HEK293 (cell line): ENCODE data around the gene ADRB2.

Experiments used
- CTCF ChIA-PET: fragments of 350-600 bp; formaldehyde crosslinking; extraction: SDS; loops from one replicate; lab custom pipeline; 2021; ENCODE audit warnings: antibody characterized with exemption; lab: Yijun Ruan, JAX
- POLR2A ChIA-PET: fragments of 300-600 bp; formaldehyde crosslinking; extraction: SDS; loops from one replicate; lab custom pipeline; 2020; ENCODE audit warnings: antibody characterized with exemption, inconsistent platforms; lab: Yijun Ruan, JAX
- H3K27ac ChIP-seq: fragments of 200-500 bp; sonication (Bioruptor generic); 2 replicates; pipeline ENCODE4 v1.5.1; 2014; ENCODE audit warnings: low read depth, low read length, control low read depth, inconsistent platforms; ENCODE audit errors: extremely low read depth
- H3K36me3 ChIP-seq, 2 experiments: fragments of 200-500 bp in 1 of 2; sonication (Bioruptor generic) in 1 of 2; 1 replicate in 1 of 2; 2 replicates in 1 of 2; pipeline ENCODE4 v1.5.1; 2014 to 2017; ENCODE audit warnings: inconsistent platforms in 2 of 2, low read length in 2 of 2; ENCODE audit not compliant: control insufficient read depth in 2 of 2, insufficient read depth in 1 of 2
- H3K4me1 ChIP-seq: fragments of 200-500 bp; sonication (Bioruptor generic); 2 replicates; pipeline ENCODE4 v1.5.1; 2014; ENCODE audit warnings: mild to moderate bottlenecking, low read length, inconsistent platforms; ENCODE audit not compliant: control insufficient read depth, insufficient read depth
- H3K4me3 ChIP-seq: 2 replicates; pipeline ENCODE4 v1.5.1; 2011; ENCODE audit warnings: low read depth, mild to moderate bottlenecking, control low read depth, low read length, moderate library complexity
- H3K9me3 ChIP-seq: fragments of 200-500 bp; sonication (Bioruptor generic); 2 replicates; pipeline ENCODE4 v1.5.1; 2014; ENCODE audit warnings: low read depth, low read length, inconsistent platforms; ENCODE audit not compliant: control insufficient read depth, insufficient read depth
- KLF7 ChIP-seq: fragments of 450-650 bp; formaldehyde crosslinking; IDR thresholded peaks from 2 replicates; pipeline ENCODE4 v1.5.1; 2016; ENCODE audit warnings: missing biosample characterization, missing genetic modification characterization, borderline replicate concordance
- SCRT2 ChIP-seq: fragments of 450-650 bp; formaldehyde crosslinking; IDR thresholded peaks from 2 replicates; pipeline ENCODE4 v1.5.1; 2016; ENCODE audit warnings: missing biosample characterization, missing genetic modification characterization
- SP3 ChIP-seq: fragments of 450-650 bp; formaldehyde crosslinking; IDR thresholded peaks from 2 replicates; pipeline ENCODE4 v1.5.1; 2016; ENCODE audit warnings: missing biosample characterization, missing genetic modification characterization
- ZNF121 ChIP-seq: fragments of 450-650 bp; formaldehyde crosslinking; IDR thresholded peaks from 2 replicates; pipeline ENCODE4 v1.5.1; 2016; ENCODE audit warnings: missing biosample characterization, missing genetic modification characterization
- ZNF132 ChIP-seq: fragments of 450-650 bp; formaldehyde crosslinking; IDR thresholded peaks from 2 replicates; pipeline ENCODE4 v1.5.1; 2017; ENCODE audit warnings: missing biosample characterization, missing genetic modification characterization, borderline replicate concordance
- ZNF169 ChIP-seq: fragments of 450-650 bp; formaldehyde crosslinking; IDR thresholded peaks from 2 replicates; pipeline ENCODE4 v1.5.1; 2016; ENCODE audit warnings: missing biosample characterization, missing genetic modification characterization
- ZNF354C ChIP-seq: fragments of 450-650 bp; formaldehyde crosslinking; IDR thresholded peaks from 2 replicates; pipeline ENCODE4 v1.5.1; 2016; ENCODE audit warnings: missing biosample characterization, missing genetic modification characterization, low read depth, borderline replicate concordance
- ZNF416 ChIP-seq: fragments of 450-650 bp; formaldehyde crosslinking; IDR thresholded peaks from 2 replicates; pipeline ENCODE4 v1.5.1; 2016; ENCODE audit warnings: missing biosample characterization, missing genetic modification characterization
- ZNF555 ChIP-seq: fragments of 450-650 bp; formaldehyde crosslinking; conservative IDR thresholded peaks from 2 replicates; pipeline ENCODE4 v1.5.1; 2017; ENCODE audit warnings: missing biosample characterization, mild to moderate bottlenecking, missing genetic modification characterization, inconsistent platforms
- ZNF560 ChIP-seq: fragments of 450-650 bp; formaldehyde crosslinking; IDR thresholded peaks from 2 replicates; pipeline ENCODE4 v1.5.1; 2017; ENCODE audit warnings: missing biosample characterization, missing genetic modification characterization, borderline replicate concordance
- ZNF623 ChIP-seq: fragments of 450-650 bp; formaldehyde crosslinking; IDR thresholded peaks from 2 replicates; pipeline ENCODE4 v1.5.1; 2016; ENCODE audit warnings: missing biosample characterization, missing genetic modification characterization
- ZNF654 ChIP-seq: fragments of 450-650 bp; formaldehyde crosslinking; IDR thresholded peaks from 2 replicates; pipeline ENCODE4 v1.5.1; 2016; ENCODE audit warnings: low read depth, missing biosample characterization, missing genetic modification characterization
- ZNF664 ChIP-seq: fragments of 450-650 bp; formaldehyde crosslinking; IDR thresholded peaks from 2 replicates; pipeline ENCODE4 v1.5.1; 2016; ENCODE audit warnings: missing biosample characterization, missing genetic modification characterization
- ZNF707 ChIP-seq: fragments of 450-650 bp; formaldehyde crosslinking; IDR thresholded peaks from 2 replicates; pipeline ENCODE4 v1.5.1; 2016; ENCODE audit warnings: missing biosample characterization, missing genetic modification characterization
- ZNF768 ChIP-seq: fragments of 450-650 bp; formaldehyde crosslinking; IDR thresholded peaks from 2 replicates; pipeline ENCODE4 v1.5.1; 2018; ENCODE audit warnings: missing biosample characterization, mild to moderate bottlenecking, missing genetic modification characterization
- ZNF837 ChIP-seq: fragments of 450-650 bp; formaldehyde crosslinking; IDR thresholded peaks from 2 replicates; pipeline ENCODE4 v1.5.1; 2016; ENCODE audit warnings: missing biosample characterization, missing genetic modification characterization
- TF ChIP-seq, protein P1 (sequence below): fragments of 450-650 bp; formaldehyde crosslinking; IDR thresholded peaks from 2 replicates; pipeline ENCODE4 v1.5.1; 2017; ENCODE audit warnings: missing biosample characterization, missing genetic modification characterization
- TF ChIP-seq, protein P2 (sequence below): fragments of 450-650 bp; formaldehyde crosslinking; IDR thresholded peaks from 2 replicates; pipeline ENCODE4 v1.5.1; 2017; ENCODE audit warnings: missing biosample characterization, missing genetic modification characterization

Gene ADRB2

DNA sequence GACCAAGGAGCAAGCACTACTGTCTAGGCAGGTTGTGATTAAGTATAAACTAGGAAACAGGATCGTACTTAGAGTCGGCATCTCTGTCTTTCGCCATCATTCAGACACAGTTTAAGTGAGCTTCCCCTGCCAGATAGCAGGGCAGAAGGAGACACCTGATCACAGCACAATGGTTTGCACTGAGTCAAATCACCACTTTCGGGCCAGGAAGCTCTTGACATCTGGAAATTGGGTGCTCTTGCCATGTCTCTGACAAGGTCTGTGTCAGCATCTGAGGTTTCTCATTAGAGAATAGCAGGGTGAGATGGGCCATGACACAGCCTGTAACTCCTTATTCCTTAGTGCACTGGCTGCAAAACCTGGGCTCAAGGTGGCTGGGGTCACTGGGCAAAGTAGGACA lies 8.3 kb downstream of the ADRB2 start:
- TF ChIP-seq, protein P1, sequence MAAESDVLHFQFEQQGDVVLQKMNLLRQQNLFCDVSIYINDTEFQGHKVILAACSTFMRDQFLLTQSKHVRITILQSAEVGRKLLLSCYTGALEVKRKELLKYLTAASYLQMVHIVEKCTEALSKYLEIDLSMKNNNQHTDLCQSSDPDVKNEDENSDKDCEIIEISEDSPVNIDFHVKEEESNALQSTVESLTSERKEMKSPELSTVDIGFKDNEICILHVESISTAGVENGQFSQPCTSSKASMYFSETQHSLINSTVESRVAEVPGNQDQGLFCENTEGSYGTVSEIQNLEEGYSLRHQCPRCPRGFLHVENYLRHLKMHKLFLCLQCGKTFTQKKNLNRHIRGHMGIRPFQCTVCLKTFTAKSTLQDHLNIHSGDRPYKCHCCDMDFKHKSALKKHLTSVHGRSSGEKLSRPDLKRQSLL (tag by site-specific recombination), result no peak
- TF ChIP-seq ZNF132 (no peak), ZNF664 (no peak), ZNF354C (tag by site-specific recombination) (no peak), ZNF768 (tag by site-specific recombination) (no peak), ZNF121 (tag by site-specific recombination) (no peak), ZNF707 (no peak)
- CTCF ChIA-PET, result interaction anchor here (1.7 kb wide), 1 partner anchor 14 kb away, joined by 5 read pairs; no protein-coding TSS in a partner anchor

DNA sequence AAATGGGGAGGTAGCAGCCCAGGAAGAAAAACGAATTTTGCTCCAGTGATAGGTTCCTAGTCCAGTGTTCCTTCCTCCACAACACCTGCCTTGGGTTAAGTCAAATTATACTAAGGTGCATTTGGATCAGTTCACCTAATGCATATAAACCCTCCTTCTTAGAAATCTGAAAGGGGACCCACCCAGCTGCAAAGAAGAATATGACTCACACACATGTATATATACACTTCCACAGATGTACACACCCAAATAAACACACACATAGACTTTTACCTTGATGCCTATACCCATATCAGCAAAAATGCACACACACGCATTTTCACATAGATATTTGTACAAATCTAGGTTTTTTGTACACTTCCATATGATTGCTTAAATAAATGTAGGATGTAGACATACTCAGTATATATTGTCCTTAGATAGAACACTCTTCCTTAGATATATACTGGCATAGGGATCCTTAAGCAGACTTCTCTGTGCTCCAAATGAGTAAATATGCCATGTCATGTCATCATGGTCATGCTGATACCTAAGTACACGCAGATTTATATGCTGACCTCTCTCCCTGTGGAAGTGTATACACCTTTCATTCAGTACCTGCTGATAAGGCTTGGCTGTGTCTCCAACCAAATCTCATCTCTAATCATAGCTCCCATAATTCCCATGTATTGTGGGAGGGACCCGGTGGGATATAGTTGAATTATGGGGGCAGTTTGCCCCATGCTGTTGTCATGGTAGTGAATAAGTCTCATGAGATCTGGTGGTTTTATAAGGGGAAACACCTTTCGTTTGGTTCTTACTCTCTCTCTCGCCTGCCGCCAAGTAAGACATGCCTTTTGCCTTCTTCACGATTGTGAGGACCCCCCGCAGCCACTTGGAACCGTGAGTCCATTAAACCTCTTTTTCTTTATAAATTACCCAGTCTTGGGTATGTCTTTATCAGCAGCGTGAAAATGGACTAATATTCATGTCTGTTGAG lies 10.2 kb downstream of the ADRB2 start:
- Histone ChIP-seq H3K4me3 (no peak overlapping the region), H3K9me3 (no peaks in the 10 kb centered on the region), H3K4me1 (peaks cover under 1% of the 10 kb centered on the region; the same call in 1 of the 2 replicates), H3K27ac (no peak overlapping the region)
- no peak for TF ChIP-seq ZNF654 (tag by site-specific recombination)
- TF ChIP-seq, protein P2, sequence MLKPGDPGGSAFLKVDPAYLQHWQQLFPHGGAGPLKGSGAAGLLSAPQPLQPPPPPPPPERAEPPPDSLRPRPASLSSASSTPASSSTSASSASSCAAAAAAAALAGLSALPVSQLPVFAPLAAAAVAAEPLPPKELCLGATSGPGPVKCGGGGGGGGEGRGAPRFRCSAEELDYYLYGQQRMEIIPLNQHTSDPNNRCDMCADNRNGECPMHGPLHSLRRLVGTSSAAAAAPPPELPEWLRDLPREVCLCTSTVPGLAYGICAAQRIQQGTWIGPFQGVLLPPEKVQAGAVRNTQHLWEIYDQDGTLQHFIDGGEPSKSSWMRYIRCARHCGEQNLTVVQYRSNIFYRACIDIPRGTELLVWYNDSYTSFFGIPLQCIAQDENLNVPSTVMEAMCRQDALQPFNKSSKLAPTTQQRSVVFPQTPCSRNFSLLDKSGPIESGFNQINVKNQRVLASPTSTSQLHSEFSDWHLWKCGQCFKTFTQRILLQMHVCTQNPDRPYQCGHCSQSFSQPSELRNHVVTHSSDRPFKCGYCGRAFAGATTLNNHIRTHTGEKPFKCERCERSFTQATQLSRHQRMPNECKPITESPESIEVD (tag by site-specific recombination), result no peak
- TF ChIP-seq ZNF560 (tag by site-specific recombination), result no peak
- no peak for TF ChIP-seq SCRT2 (tag by site-specific recombination)
- TF ChIP-seq ZNF555 (tag by site-specific recombination), result no peak
- TF ChIP-seq ZNF169 (tag by site-specific recombination), result no peak
- no peak for TF ChIP-seq ZNF837 (tag by site-specific recombination)
- TF ChIP-seq SP3 (tag by site-specific recombination), result no peak
- no peak for TF ChIP-seq ZNF416 (tag by site-specific recombination)
- TF ChIP-seq, all 188 proteins: peak for 0
- CTCF ChIA-PET, result interaction anchor here (1.0 to 1.9 kb wide), 3 partner anchors 15 to 121 kb away, joined by 3 to 5 read pairs (median 5); no protein-coding TSS in a partner anchor
- H3K36me3 ChIP-seq, result no peaks in the 10 kb centered on the region
- POLR2A ChIA-PET, result no interaction called here

More for the DNA sequence above, 8.3 kb downstream of the ADRB2 start:
- Histone ChIP-seq H3K36me3 (no peaks in the 10 kb centered on the region), H3K4me3 (no peak overlapping the region), H3K9me3 (no peaks in the 10 kb centered on the region), H3K4me1 (no peaks in the 10 kb centered on the region), H3K27ac (no peak overlapping the region)
- POLR2A ChIA-PET, result interaction anchor here (1.2 kb wide), 1 partner anchor 8 kb away, joined by 4 read pairs; the partner anchor contains the start of gene ADRB2

DNA sequence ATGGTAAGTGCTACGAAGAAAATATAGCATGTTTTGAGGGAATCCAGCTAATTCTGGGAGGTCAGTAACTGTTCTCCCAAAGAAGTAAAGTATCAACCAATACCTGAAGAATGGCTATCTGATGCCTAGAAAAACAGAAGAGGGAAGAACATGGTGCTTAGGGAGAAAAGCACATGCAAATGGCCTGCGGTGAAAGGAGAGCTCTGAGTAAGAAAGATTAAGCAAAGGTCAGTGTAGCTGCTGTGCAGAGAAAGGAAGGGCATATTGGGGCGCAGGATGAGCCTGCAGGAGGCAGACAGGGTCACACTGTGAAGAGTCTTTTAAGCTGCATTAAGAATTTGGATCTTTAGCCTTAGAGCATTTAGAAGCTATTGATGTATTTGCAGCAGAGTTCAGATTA lies 11.0 kb downstream of the ADRB2 start:
- Histone ChIP-seq H3K36me3 (no peaks in the 10 kb centered on the region), H3K9me3 (no peaks in the 10 kb centered on the region), H3K27ac (no peak overlapping the region), H3K4me1 (peaks cover 3% of the 10 kb centered on the region; the same call in 1 of the 2 replicates)
- POLR2A ChIA-PET, result no interaction called here
- TF ChIP-seq KLF7 (tag by site-specific recombination), result no peak
- TF ChIP-seq ZNF623 (tag by site-specific recombination), result peak; percentile 74
- TF ChIP-seq, all 188 proteins: peak for 1
- CTCF ChIA-PET, result interaction anchor here (1.6 to 1.9 kb wide), 2 partner anchors 14 to 120 kb away, joined by 5 read pairs; no protein-coding TSS in a partner anchor
- H3K4me3 ChIP-seq, result no peak overlapping the region
